NCI-H82 (cell line): ENCODE measurements around the gene TSHZ1.

ENCODE experiments used
- DNase-seq: peaks from one replicate; lab custom pipeline; 2025; lab: John Stamatoyannopoulos, UW

The TSHZ1 gene

DNA sequence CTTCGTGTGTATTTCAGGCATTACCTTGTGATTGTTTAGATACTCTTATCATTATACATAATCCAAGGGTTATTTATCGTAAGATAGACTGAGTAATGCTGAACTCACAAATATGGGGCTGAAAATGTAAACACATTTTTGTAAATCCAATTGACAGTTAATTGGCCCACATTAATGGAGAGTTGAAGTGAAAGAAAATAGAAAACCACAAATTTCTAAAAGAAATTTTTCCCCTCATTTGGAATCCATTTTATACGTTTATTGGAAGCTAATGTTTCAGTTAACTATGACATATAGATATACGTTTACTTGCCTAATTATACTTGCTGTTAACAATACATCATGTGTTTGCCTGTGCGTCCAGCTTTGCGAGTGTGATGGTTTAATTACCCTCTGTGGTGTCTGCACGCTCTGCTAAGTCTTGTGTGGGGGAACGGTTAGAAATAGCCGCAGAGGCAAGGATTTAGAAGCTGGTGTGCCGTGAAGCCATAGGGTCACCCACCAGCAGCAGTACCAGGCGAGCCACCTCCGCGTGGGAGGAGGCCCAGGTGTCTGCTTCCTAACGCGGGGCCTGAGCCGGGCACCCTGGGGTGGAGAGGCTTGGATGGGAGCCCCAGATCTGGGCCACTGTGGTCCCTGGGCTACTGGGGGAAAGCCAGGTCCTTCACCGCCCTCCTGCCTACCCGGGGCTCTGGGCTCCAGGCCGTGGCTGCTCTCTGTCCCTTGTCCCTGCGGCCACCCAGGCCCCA lies 38.0 kb downstream of the TSHZ1 start:
- no peak for DNase-seq

DNA sequence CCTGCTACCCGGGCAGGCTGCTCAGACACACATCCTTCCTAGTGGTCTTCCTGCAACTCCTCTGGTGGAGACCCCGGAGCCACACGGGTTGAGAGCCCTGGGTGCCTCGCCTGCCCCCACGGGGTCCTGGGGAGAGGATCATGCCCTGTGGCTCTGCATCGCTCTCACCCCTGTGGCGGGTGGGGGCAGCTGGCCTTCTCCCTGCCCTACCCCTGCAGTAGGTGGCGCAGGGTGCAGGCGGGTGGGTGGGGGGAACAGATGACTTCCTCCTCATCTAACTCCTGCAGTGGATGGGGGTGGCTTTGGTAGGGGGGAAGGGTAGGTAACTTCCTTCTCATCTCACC lies 38.5 kb downstream of the TSHZ1 start:
- no peak for DNase-seq

DNA sequence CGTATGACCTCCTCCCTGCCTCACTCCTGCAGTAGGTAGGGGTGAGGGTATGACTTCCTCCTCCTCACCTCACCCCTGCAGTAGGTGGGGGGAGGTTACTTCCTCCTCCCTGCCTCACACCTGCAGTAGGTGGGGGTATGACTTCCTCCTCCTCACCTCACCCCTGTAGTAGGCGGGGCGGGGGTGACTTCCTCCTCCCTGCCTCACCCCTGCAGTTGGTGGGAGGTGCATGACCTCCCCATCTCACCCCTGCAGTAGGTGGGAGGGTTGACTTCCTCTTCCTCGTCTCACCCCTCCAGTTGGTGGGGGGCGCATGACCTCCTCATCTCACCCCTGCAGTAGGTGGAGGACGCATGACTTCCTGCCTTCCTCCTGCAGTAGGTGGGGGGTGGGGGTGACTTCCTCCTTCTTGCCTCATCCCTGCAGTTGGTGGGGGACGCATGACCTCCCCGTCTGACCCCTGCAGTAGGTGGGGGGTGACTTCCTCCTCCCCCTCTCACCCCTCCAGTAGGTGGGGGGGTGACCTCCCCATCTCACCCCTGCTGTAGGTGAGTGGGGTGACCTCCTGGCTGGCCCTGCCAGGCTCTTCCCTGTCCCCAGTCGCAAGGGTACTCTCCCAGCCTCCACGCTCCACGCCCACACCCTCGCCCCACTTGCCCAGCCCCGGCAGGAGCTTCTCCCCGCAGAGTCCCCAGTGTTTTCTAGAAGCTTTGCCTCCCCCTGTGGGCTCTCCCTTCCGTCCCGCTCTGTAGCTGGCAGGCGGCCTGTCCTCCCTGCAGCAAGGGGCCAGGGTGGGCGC lies 39.3 kb downstream of the TSHZ1 start:
- DNase-seq, result no peak

DNA sequence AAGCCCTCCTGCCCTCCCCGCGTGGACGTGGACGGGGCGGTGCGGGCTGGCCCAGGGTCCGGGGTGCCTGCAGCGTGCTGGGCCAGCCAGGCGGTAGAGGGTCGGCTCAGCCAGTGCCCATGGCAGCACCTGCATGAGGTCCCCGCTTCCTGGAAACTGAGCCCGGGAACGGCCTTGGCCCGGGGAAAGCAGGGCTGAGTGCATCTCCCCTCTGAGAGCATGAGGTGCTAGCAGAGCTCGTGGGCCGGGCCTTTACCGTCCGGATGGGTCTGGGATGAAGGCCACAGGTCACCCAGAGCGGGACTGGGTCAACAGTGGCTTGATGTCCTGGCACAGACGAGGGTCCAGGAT lies 39.8 kb downstream of the TSHZ1 start:
- DNase-seq, result no peak

DNA sequence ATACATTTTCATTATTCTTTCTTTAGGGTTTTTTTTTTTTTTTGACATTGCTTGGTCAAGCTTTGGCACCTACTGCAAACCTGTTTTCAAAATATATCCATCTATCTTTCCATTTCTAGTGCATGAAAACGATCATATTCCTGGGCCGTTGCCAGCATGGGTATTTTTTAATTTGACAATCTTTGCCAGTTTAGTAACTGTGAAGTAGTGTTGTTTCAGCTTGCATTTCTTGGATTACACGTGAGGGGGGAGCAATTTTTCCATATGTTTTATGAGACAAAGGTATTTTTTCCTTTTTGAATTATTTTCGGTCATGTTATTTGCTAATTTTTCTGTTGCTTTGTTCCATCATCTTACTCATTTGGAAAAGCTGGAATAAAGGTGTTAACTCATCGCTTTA lies 40.9 kb downstream of the TSHZ1 start:
- DNase-seq, result no peak

DNA sequence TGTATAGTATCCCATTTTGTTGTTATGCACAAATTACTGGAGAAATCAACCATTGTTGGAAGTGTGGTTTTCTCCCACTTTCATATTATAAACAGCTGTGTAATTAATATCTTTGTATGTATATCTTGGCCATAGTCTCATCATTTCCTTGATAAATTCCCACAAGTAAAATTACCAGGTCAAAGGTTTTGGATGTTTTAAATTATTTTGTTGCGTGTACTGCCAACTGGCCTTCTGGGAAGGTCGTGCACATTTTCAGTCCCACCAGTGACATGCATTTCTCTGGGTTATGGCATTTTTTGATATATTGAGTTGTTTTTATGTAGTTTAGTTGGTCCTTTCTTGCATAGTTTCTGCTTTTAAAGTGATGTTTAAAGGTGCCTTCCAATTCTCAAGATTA lies 41.5 kb downstream of the TSHZ1 start:
- no peak for DNase-seq

DNA sequence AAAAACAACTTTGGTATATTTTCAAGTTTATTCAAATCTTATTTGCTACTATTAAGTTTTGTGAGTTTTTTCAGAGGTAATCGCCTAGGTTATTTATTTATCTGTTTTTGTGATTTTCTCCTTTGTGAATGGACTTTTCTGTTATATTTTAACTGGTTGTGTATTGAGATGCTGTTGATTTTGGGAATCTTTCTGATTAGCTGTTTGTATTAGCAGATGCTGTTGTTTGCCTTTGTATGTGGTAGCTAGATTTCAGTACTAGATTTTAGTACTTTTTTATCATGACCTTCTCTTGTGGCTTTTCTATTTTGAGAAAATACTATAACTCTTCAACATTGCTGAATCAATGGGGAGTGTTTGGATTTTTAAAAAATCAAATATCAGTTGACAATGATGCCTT lies 42.4 kb downstream of the TSHZ1 start:
- no peak for DNase-seq

DNA sequence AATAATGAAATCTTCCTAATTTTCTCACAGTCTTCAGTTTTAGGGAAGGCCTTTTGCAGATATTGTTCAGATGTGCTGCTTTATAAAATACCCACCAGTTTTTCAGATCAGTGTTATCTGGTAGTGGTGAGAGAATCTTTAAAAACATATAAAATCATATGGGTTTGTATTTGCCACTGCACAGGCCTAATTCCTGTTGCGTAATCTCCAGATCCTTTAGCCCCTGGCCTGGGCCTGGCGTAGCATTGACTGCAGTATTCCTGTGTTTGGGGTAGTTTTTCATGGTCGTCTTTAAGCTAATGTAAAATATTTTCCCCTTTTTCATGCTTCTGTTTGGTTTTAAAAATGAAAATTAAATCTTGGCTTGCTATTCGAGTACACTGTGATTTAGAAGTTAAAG lies 43.2 kb downstream of the TSHZ1 start:
- DNase-seq, result no peak

DNA sequence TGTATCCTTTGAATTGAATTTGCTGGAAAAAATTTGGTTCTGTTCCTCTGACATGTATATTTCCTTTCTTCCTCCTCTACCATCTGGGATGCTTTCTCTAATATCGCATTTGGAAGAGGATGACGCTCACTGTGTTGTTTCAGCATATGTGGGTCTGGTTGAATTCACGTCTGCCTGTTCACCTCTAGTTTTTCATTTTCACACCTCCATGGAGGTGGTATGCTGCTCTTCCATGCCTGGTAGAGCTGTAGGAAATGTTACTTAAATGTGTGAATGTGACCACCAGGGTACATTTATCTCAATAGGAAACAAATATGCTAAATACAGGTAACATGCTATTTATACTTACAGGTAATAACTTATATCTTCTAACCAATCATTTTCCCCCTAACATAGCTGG lies 44.5 kb downstream of the TSHZ1 start:
- DNase-seq, result no peak

DNA sequence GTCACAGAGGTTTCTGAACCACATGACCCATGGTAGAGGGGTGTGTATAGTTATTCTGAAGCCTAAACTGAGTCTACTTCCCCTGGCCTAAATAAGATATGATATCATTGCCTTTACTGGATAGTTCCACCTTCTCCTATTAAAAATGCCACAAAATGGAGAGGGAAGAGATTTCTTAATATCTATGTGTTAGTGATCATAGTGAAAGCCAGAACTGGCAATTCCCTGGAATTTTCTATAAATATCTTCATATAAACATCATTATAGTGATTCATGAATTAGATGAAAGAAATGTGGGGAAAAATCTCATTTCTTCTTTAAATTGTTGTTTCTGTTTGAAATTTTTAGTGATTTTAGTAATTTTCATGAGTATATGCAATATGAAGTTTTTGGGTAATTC lies 45.8 kb downstream of the TSHZ1 start:
- no peak for DNase-seq

DNA sequence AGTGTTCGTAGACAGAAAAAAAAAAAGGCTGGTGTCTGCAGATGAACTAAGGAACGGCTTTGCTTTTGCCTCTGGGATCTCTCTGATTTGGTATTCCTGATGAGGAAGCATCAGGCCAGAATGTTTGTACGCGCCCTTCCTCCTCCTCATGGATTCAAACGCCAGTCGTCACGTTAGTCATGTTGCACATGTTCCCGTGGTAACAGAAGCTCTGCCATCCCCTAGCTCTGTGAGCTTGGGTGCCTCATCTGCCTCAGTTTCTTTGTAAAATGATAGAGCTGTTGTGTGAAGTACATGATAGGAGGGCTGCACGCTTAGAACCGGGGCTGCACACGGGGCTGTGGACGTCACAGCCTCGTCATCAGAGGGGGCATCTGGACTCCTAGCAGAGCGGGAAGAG lies 47.0 kb downstream of the TSHZ1 start:
- no peak for DNase-seq

DNA sequence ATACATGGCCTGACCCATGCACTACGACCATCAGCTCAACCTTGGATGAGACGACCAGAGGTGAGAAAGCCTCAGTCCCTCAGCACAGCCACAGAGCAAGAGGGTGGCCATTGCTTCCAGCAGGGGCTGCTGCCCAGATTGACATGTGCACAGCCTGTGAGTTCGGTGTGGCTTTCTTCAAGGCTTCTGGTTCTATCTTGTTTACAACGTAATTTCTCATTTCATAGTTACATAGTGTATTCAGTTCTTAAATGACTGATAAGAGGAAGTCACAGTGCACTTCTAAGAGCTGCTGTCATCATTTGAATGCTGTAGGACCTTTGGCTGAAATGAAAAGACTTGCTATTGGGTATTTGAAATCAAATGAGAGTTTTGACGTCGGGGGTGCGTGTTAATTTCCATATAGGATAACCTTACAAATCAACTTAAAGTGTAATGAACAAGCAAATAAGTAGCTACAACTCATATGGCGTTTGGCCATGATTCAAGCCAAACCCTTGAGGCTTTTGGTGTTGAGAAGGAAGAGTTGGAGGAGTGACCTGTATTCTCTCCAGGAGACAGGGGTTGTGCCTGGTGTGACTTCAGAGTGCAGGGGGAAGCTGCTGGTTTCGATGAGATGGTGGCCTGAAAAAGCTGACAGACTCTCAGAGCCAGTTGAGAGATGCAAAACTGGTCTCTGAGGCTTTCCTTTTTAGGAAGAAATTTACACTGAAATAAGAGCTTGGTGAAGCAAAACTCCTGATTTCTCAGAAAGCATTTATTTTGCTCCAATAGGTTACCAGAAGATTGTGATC lies 51.0 kb downstream of the TSHZ1 start:
- DNase-seq, result no peak

DNA sequence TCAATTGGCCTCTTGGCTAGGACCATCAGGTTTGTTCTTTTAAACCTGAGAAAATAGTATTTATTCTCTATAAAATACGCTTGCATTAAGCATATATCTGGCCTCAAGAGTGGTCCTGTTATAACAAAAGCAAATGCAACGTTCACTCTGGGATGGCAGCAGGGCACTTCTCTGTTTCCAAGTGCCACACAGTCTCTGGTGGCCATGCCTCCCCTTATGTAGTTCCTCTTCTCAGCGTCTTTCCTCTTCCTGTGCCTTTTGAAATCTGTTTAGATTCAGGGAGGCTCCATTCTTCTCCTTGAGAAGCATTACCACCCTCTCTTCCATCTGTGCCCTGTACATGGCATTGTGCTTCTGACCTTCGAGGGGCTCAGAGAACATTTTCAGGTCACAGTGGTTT lies 51.9 kb downstream of the TSHZ1 start:
- no peak for DNase-seq

DNA sequence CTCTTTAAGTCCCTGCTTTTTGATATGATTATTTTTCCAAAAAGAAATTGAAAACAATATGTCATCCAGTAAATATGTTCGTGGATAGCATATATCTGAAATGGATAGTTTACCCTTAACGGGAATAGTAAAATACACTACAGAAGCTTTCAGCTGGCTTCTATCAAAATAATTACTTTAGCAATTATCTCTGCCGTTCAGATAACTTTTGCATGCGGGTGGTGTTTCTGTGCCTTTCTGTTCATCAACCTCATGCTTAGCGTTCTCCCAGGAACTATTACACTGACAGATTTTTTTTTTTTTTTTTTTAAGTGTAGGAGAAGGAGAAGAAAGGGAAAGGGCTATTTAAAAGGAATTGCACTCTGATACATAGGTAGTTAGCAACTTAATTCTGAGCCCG lies 53.6 kb downstream of the TSHZ1 start:
- DNase-seq, result no peak

DNA sequence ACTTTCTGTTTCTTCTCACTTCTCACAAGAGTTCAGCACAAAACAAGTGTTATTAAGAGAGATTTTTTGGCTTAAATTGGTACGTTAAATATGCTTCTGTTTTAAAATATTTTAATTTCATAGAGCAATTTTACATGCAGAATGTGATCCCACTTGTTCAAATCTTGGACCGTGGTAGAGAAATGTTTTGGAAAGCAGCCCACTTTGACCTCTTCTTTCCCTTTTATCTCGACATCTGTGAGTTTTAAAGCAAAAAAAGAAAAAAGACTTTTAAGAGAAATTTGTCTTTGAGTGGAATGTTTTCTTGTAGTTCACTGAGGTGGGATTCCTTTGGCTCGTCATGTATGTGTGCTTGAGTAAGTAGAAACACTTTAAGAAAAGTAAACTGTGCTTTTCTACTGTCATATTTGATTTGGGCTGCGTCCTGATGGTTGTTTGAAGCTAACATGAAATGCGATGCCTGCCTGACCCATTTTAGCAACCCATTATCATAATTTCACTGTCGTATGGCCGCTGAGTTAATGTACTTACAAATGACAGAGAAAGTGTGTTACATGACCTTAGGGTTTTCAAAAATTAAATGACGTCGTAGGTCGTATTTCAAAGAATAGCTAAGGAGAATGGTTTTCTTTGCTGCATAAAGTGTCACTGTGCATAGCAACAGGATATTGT lies 54.5 kb downstream of the TSHZ1 start:
- no peak for DNase-seq

DNA sequence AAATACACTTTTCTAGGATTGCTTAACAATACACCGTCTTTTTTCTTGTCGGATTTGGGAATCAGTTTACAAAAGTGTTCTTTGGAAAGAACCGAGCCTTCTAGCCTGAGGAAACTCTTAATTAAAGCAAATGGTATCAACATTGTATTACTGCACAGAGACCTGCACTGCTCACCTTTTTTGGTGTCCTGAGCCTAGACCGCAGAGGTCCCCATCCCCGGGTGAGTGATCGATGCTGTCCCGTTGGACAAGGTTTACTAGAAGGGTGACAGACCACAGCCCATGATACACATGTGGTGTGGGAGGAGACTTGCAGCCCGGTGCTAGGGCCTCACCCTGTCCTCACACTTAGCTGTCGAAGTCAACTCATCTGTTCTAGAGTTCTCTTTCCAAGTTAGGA lies 55.3 kb downstream of the TSHZ1 start:
- DNase-seq, result no peak

DNA sequence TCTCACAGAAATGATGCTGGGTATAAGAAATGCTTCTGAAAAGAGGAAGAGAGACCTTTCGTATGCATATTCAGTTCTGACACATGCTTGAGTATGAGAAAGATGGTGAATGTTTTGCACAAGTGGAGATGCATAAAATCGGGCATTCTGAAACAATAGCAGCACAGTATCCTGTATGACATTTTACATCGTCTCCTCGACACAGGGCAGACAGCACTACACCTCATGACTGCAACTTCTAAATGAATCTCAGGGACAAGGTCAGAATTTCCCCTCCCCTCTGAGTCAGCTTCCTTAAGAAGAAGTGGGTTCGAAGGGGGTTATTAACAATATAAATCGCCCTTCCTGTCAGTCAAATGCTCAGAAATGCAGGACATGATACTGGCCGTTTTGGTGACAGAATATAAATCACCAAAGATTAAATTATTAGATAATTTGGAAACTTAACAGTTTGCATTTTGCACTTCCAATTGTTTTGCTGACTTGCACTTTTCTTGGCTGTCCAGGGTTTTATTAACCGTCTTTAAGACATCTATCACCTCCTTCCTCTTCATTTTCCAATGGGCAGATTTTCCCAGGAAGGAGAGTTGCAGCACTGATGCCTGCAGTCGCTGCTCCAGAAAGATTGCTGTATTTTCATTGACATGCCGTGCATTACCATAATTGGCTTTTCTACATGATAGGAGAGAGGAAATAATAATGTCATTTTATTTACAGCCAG lies 57.2 kb downstream of the TSHZ1 start:
- peak; percentile 7 for DNase-seq

DNA sequence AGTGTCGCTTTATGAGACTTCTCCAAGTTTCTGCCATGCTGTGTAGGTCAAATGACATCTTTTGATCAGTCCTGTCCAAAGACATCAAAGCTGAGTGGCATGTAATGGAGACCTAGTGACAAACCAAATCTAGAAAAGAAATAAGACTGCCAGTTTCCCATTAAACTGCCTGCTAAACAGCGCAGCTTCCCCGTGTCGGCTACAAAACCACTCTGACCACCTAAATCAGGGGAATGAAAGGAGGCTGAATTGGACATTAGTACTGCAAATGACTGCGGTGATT lies 57.7 kb downstream of the TSHZ1 start:
- DNase-seq, result no peak

DNA sequence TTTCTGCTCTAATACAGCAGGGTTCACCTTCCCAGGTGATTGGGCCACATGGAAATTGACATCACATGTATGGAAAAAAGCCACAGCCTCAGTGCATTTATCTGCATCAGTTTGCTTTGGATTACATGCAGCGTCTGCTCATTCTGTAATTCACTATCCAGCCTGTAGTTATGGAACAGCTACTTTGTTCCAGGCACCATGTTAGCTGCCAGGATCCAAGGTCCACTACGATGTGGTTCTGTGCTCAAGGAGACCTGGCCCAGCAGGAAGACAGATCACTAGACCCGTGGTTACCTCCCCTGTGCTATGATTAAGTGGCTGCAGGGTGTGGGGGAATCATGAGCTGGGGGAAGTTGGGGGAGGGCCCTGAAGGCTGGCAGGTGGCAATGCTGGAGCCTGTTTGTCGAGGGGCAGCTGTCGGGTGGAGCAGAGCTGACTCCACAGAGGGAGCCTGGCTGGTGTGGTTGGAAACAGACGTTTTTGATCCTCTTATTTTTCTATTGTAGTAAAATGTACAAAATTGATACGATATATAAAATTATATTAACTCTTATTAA lies 58.6 kb downstream of the TSHZ1 start:
- DNase-seq, result peak; percentile 72

DNA sequence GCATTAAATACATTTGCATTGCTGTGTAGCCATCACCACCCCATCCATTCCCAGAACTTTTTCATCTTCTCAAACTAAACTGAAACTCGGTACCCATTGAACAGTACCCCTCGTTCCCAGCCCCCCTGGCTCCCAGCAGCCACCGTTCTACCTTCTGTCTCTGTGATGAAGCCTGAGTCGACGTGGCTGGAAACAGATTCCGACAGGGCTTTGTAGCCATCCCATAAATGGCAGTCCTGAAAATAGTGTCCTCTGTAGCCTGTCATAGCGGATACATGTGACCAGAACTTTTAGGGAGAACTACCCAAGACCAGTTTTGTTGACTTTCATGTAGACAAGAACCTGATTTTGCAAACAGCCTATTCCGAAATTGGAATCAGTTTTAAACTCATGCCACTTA lies 59.1 kb downstream of the TSHZ1 start:
- DNase-seq, result no peak

DNA sequence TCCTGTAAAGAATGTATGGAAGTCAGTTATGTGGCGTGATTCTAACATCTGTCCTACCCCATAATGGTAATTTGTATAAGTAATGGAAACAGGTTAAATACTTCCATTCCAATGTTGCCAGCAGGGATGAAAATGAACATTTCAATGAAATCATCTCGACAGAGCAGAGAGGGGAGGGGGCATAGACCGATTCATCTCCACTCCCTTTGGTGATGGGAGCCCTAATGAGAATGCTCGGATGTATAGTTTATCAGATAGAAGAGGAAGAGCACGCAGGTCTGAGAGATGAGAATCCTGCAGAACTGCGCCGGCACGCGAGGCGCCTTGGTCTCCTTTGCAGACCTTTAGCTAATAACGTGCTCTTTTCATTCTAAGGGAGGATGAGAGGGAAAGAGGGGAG lies 61.4 kb downstream of the TSHZ1 start:
- no peak for DNase-seq

DNA sequence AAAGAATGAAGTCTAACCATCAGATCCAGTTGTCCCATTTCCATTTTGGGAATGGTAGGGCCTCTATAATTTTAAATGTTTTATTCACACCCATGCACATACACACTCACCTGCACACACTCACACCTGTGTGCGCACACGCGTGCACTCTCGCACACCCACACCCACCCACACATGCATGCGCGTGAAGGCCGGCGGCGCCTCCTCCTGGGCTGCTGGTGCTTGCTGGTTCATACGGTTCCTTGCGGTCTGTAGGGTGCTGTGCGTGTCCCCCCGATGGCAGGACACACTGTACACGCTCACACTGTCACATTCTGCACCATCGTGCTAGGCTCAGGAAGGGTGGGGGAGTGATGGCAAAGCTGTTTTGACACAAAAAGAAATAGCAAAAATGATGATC lies 63.2 kb downstream of the TSHZ1 start:
- no peak for DNase-seq
